Measurements from ENCODE around the gene PIGU. TPM values are rescaled to one million over a fixed set of nuclear protein-coding genes. Genes with fewer than 3 reads are reported as not detected.

Gene PIGU
- total RNA-seq, 6 experiments from 2014 or later = 4.0 to 14.9 (median 7.3) TPM

DNA sequence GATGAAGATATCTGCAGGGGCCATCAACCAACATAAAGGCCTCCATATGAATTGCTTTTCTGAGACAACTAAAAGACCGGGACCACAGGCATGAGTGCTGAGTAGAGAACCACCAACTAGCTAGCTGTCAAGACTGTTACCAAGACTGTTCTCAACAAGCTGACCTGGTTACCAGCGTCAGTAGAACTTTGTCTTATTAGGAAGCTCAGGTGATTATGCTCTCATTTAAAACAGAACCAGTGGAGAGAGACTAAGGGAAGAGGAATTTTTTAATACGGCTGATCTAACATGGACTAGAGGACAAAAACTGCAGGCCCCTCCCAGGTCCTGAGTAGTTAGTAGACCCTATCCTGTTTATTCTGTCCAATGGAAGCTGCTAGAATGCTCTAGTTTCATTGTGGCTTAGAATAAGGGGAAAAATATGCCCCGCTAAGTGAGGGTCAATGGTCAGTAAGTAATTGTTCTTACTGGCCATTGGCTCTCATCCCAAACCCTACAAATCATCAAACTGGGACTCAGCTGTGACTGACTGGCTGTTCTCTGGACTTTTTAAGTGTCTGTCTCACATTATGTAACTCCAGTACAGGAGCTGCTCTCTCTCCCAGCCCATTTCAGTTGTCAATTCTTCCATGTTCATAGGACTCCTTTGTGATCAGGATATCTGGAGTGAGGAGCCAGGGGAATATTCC, 164.5 kb downstream of the PIGU start:
- Histone ChIP-seq H3K9me3 (no peaks in the 10 kb centered on the region), H3K36me3 (peaks cover 0 to 30% (median 18%) of the 10 kb centered on the region in 4 donors), H3K4me3 (no peak overlapping the region), H3K27me3 (no peaks in the 10 kb centered on the region), H3K27ac (peak overlapping the region in 1 of 3 donors; percentile 66), H3K4me1 (peaks cover 0 to 53% (median 5%) of the 10 kb centered on the region in 4 donors)
- ATAC-seq = peak in 3 of 4 donors; percentile 1 to 22 (median 19)
- no peak for DNase-seq
- TF ChIP-seq, protein P1, sequence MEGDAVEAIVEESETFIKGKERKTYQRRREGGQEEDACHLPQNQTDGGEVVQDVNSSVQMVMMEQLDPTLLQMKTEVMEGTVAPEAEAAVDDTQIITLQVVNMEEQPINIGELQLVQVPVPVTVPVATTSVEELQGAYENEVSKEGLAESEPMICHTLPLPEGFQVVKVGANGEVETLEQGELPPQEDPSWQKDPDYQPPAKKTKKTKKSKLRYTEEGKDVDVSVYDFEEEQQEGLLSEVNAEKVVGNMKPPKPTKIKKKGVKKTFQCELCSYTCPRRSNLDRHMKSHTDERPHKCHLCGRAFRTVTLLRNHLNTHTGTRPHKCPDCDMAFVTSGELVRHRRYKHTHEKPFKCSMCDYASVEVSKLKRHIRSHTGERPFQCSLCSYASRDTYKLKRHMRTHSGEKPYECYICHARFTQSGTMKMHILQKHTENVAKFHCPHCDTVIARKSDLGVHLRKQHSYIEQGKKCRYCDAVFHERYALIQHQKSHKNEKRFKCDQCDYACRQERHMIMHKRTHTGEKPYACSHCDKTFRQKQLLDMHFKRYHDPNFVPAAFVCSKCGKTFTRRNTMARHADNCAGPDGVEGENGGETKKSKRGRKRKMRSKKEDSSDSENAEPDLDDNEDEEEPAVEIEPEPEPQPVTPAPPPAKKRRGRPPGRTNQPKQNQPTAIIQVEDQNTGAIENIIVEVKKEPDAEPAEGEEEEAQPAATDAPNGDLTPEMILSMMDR (IDR thresholded peaks at IDR 0.05) = no peak
- TF ChIP-seq POLR2A (IDR thresholded peaks at IDR 0.05) = no peak
- intact Hi-C loops (cut with DNase I) = no loop called here
- WGBS (ENCODE audit: insufficient coverage, low coverage, low lambda C conversion rate, missing lambda C conversion rate) = 35% methylated on average over 3 of the region's 4 CpGs

DNA sequence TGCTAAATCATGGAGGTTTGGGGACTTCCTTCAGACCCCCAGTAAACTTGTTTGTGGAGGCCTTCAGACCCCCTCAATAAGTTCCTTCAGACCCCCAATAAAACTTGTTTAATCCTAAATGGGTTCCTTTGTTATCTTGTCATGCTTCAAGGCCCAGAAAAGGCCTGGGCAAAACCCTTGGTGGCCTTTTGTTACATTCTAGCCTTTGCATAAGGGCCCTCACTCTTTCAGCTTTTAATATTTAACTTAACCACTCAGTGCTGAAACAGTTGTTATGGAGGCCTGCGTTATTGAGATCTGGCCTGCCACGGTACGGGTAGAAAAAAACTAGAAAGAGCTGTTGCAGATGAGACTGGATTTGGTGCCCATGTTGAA, 165.0 kb downstream of the PIGU start:
- no peaks in the 10 kb centered on the region for H3K27me3 ChIP-seq
- intact Hi-C loops (cut with DNase I) = no loop called here
- H3K9me3 ChIP-seq = no peaks in the 10 kb centered on the region
- H3K36me3 ChIP-seq = peaks cover 0 to 33% (median 20%) of the 10 kb centered on the region in 4 donors
- H3K4me3 ChIP-seq = no peak overlapping the region
- DNase-seq = no peak
- WGBS (ENCODE audit: insufficient coverage, low coverage, low lambda C conversion rate, missing lambda C conversion rate) = 9% methylated on average over 3 of the region's 3 CpGs
- ATAC-seq = no peak
- TF ChIP-seq POLR2A (IDR thresholded peaks at IDR 0.05) = no peak
- TF ChIP-seq, protein P1 (IDR thresholded peaks at IDR 0.05) = no peak
- H3K4me1 ChIP-seq = peaks cover 0 to 49% (median 5%) of the 10 kb centered on the region in 4 donors
- H3K27ac ChIP-seq = peak overlapping the region in 1 of 3 donors; percentile 66

DNA sequence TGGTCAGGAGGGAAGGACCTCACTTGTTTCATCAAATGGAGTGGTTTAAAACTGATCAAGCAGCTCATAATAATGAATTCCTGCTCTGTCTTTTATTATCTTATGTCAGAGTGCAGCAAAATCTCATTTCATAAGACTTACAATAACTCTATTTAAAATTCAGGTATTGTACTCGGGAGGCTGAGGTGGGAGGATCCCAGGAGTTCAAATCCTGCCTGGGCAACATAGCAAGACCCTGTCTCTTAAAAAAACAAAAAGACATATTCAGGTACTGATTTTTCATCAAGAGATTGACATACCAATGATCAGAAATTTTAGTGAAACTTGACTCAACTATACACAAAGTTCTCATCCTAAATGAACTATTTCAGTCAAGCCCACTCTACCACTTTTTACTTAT, 166.3 kb downstream of the PIGU start:
- Histone ChIP-seq H3K27ac (no peak overlapping the region), H3K36me3 (peaks cover 0 to 46% (median 26%) of the 10 kb centered on the region in 4 donors), H3K27me3 (no peaks in the 10 kb centered on the region), H3K9me3 (no peaks in the 10 kb centered on the region), H3K4me1 (peaks cover 0 to 47% (median 4%) of the 10 kb centered on the region in 4 donors), H3K4me3 (no peak overlapping the region)
- TF ChIP-seq POLR2A (IDR thresholded peaks at IDR 0.05) = no peak
- TF ChIP-seq, protein P1 (IDR thresholded peaks at IDR 0.05) = no peak
- intact Hi-C loops (cut with DNase I) = no loop called here
- no peak for ATAC-seq
- WGBS (ENCODE audit: insufficient coverage, low coverage, low lambda C conversion rate, missing lambda C conversion rate) = 92% methylated on average over 1 of the region's 1 CpG
- no peak for DNase-seq

Small RNA genes lying within 50 kb of the gene (small RNA-seq; reads per million reads assigned to genes)
- 0 reads per million in 2 experiments for gene AL118520.1
- gene RF00019 = 0 reads per million in 2 experiments

Other genes with a start within 250 kb of the PIGU start
- 10 to 100 TPM; 34.8 to 84.3 (median 42.7) TPM for gene DYNLRB1, start 160.7 kb downstream of the PIGU start, total RNA-seq
- gene MAP1LC3A, start 118.4 kb downstream of the PIGU start, total RNA-seq = 10 to 100 TPM; 14.4 to 39.6 (median 26.3) TPM
- 10 to 100 TPM in 4 of 6 experiments, 1 to 10 TPM in 2; 5.8 to 24.1 (median 12.7) TPM for gene TP53INP2, start 27.3 kb upstream of the PIGU start, total RNA-seq
- gene NCOA6, start 148.6 kb upstream of the PIGU start, total RNA-seq = 10 to 100 TPM in 5 of 6 experiments, 1 to 10 TPM in 1; 10.0 to 12.9 (median 11.1) TPM
- 10 to 100 TPM in 2 of 6 experiments, 1 to 10 TPM in 4; 4.8 to 13.3 (median 9.4) TPM for gene GGT7, start 195.8 kb upstream of the PIGU start, total RNA-seq
- 100 to 1,000 TPM in 1 of 6 experiments, 10 to 100 TPM in 5; 21.9 to 118 (median 45.7) TPM for gene ACSS2, start 199.5 kb upstream of the PIGU start, total RNA-seq